ENCODE data around the gene SELENON.

GRCh38 chr1:25787760-25788166, 12.2 kb upstream of the SELENON start:
- TF ChIP-seq ZNF274 (IDR thresholded peaks at IDR 0.05; ENCODE audit: low read depth, low read length) (no peak), YY1 (IDR thresholded peaks at IDR 0.05; ENCODE audit: insufficient read depth, insufficient read length) (no peak), SUZ12 (IDR thresholded peaks at IDR 0.05; ENCODE audit: extremely low read depth, insufficient read depth, insufficient read length) (no peak)
